Measurements from ENCODE around the gene MYMK.
"Not testable (repeated sequence)": the region's sequence is repeated elsewhere in the genome, so short reads cannot be mapped to it uniquely, and the experiment has no call there.

The MYMK gene, protein sequence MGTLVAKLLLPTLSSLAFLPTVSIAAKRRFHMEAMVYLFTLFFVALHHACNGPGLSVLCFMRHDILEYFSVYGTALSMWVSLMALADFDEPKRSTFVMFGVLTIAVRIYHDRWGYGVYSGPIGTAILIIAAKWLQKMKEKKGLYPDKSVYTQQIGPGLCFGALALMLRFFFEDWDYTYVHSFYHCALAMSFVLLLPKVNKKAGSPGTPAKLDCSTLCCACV

DNA sequence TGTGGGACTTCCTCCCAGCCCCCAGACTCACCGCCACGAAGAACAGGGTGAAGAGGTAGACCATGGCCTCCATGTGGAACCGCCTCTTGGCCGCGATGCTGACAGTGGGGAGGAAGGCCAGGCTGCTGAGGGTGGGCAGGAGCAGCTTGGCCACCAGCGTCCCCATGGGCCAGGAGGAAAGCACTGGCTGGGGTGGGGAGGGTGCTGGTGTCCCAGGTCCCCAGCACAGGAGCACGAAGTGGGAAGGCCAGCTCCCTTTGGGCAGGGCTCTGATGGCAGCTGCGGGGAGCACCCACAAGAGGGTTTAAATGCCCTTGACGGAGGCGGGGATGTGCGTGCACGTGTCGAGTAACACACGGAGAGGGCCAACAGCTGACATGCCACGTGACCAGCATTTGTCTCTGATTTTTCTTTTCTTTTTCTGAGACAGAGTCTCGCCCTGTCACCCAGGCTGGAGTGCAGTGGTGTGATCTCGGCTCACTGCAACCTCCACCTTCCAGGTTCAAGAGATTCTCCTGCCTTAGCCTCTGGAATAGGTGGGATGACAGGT, at the start of gene MYMK:
Gene MYMK (minus strand): TSS at position 281 of the 550 bp plus-strand sequence. CDS start 115 bp downstream, at position 166.
- DNase-seq: no peak

DNA sequence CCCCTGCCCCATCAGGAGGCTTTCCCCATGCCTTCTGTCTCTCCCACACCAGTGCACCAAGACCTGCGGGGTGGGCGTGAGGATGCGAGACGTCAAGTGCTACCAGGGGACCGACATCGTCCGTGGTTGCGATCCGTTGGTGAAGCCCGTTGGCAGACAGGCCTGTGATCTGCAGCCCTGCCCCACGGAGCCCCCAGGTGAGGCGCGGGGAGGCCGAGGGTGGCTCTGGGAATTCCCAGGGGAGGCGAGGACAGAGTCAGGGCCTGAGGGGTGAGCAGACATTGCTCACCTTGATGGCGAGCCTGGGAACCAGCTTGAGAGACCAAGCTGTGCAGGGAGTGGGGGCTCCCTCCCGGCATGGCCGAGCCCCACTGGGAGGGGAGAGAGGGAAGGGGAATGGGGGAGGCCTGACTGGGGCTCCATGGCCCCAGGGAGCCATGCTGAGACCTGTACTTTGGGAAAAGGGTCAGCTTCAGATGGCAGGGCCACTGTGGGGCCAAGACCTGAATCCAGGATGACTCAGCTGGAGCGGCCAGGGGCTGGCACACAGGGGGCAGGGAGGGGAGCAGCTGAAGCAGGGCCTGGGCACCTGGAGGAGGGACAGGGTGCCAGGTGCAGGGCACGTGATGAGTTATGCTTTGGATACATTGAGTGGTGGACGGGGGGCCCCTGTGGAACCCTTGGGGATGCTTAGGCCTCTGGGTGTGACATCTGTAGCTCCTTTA, 49.2 kb upstream of the MYMK start:
- no peak for DNase-seq

DNA sequence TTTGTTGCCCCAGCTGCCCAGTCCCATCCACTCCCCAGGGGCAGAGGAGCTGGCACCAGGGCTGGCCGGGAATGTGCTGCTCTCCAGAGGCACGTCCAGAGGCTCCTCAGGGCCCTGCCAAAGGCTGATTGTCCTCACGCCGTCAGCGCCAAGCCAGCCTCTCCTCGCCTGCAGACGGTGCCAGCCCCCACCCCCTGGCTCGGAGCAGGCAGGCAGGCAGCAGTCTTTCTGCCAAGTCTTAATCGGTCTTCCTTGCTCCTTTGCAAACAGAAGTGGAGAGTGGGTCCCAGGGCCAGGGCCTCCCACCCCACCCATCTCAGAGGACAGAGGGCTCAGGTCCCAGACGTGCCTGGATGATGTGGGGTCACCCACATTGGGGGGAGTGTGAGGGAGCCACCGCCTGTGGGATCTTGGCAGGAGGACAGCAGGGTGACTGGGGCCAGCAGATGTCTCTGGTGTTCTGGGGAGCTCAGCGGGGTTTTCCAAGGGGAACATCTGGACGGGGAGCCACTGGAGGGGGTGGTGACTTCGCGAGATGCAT, 48.1 kb upstream of the MYMK start:
- peak in 54 of 56 donors; percentile 41 to 89 (median 76) for DNase-seq

DNA sequence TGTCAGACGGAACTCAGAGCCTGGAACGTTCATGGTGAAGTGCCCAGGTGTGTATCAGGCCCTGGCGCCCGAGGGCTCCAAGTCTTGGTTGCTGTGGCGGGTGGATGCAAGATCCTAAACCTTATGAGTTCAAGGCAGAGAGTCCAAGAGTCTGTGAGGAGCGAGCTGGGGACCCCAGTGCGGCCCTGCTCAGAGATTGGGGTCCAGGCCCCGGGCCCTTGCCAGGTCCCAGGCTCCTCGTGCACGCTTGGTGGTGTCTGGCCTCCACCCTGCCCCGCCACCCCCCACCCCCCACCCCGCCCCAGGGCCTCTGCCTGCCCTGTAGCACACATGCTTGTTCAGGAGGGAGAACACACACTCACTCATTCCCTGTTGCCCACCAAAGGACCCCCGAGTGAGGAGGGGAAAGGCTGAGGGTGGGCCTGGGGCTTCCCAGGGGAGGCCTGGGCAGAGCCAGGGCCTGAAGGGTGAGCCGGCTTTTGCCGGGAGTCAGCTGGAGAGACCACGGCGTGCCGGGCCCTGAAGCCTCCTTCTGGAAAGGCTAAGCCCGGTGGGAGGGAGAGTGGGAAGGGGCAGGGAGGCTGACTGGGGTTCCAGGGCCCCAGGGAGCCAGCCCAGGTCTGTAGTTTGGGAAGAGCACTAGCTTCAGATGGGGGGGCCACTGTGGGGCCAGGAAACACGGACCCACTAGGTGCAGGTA, 47.3 kb upstream of the MYMK start:
- no peak for DNase-seq

DNA sequence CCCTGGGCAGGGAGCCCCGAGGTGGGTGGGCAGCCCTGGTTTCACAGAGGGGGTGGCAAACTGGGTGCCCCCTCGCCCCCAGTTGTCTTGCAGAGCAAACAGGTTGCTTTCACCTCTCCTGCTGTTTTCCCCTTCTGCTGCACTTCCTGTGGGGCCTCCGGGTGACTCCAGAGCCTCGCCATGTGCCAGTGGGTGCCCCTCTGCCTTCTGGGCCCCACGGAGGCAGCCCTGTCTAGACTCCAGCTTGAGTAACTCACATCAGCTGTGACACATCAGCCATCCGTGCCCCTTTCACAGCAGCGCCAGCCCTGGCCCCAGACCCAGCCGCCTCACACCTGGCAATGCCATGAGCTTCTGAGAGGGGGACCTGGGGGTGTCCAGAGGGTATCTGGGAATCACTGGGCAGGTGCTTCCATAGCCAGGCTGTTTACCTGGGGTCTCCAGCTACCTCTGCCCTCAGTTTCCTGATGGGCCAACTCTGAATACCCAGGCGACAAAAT, 46.7 kb upstream of the MYMK start:
- DNase-seq: no peak

DNA sequence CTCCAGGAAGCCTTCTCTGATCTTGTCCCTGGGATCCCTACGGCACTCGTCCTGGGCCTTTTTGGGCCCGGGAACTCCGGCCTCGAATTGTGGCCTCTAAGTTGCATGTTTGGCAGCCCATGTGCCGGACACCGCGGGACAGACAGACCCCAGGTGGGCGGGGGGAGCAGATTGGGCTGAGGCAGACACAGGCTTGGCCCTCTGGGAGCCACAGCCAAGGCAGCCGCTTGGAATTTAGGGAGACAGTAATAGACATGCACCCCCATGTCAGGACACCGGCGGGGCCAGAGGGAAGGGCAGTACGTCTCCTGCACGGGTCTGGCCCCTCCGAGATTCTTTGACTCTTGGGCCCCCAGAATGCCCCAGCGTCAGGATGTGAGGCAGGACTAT, 45.9 kb upstream of the MYMK start:
- DNase-seq: no peak

DNA sequence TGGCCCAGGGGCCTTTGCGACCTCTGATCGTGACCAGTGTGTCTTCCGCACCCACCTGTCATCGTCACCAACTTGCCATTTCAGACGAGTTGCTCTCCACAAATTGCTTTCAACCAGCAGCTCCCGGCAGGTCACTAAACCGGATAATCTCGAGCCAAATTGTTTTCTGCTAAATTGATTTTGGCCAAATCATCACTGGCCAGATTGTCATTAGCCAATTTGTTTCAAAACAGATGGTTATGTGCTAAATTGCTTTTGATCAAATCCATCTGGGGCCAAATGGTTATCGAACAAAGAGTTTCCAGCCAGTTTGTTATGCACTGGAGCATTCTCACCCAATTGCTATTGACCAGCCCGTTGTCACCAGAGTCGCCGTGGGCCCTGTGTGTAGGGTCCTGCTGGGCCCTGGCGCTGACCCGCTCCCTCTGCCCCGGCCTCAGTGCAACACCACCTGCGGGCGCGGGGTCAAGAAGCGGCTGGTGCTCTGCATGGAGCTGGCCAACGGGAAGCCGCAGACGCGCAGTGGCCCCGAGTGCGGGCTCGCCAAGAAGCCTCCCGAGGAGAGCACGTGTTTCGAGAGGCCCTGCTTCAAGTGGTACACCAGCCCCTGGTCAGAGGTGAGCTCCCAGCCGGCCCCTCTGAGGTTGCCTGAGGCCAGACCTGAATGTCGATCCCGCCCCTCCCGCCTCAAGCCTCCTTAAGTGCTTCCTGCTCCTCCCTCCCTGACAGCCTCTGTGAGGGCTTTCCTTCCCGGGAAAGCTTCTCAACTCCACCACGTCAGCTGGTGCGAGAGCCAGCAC, 45.3 kb upstream of the MYMK start:
- no peak for DNase-seq

DNA sequence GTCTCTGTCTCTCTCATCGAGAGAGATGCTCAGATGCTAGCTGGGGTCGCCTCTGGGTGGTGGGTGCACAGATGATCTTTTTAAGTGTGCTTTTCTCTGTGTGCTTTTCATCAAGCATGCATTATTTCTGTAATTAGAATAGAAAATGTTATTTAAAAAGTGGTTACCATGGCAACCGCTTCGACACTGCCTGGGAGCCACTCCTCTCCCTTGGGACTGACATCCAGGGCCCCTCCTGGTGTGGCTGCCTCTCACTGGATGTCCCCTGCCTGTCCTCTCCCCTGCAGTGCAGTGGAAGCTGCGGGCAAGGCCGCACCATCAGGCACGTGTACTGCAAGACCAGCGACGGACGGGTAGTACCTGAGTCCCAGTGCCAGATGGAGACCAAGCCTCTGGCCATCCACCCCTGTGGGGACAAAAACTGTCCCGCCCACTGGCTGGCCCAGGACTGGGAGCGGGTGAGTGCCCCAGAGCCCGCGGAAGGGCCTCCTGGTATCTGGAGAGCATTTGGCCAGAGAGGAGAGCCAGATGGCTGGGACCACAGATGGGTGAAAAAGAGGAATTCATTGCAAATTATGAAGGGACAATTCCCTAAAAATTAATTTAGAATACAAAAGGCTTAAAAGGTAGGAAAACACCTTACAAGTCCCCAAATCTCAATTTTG, 44.5 kb upstream of the MYMK start:
- DNase-seq: peak in 7 of 56 donors; percentile 9 to 47 (median 23)

DNA sequence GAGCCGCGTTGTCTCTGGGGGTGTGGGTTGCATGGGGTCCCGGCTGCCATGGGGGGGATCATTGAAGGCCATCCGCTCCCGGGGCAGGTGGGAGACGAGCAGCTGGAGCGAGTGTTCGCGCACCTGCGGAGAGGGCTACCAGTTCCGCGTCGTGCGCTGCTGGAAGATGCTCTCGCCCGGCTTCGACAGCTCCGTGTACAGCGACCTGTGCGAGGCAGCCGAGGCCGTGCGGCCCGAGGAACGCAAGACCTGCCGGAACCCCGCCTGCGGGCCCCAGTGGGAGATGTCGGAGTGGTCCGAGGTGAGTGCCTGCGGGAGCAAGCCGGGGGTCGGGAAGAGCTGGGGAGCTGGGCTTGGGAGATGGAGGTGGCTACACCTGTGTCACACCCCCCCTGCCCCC, 43.4 kb upstream of the MYMK start:
- DNase-seq: no peak

DNA sequence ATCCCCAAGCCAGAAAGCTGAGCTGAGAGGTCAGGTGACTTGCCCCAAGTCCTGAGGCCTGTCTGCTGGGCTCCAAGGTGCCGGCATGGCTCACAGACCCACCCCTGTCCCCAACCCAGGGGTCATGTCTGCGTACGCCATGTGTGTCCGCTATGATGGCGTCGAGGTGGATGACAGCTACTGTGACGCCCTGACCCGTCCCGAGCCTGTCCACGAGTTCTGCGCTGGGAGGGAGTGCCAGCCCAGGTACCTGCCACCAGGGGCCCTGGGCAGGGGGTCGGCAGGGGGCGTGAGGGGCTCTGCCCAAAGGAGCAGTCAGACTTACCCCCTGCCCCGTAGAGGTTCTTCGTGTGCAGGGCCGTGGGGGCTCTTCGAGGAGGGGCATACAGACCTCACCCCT, 42.1 kb upstream of the MYMK start:
- no peak for DNase-seq

DNA sequence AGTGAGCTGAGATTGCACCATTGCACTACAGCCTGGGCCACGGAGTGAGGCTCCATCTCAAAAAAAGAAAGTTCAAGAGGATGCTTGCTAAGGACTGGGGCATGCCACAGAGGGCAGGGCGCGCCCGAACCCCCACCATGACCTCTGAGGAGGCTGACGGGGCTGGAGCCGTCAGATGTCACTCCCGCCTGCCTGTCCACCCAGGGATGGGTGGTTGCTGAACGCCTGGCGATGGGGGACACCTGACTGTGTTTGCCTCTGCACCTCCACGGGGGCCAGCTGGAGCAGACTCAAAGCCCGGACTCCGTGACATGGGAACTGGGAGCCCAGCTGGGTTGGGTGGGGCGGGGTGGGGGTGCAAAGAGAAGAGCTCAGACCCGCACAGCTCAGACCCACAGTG, 41.6 kb upstream of the MYMK start:
- DNase-seq: no peak

DNA sequence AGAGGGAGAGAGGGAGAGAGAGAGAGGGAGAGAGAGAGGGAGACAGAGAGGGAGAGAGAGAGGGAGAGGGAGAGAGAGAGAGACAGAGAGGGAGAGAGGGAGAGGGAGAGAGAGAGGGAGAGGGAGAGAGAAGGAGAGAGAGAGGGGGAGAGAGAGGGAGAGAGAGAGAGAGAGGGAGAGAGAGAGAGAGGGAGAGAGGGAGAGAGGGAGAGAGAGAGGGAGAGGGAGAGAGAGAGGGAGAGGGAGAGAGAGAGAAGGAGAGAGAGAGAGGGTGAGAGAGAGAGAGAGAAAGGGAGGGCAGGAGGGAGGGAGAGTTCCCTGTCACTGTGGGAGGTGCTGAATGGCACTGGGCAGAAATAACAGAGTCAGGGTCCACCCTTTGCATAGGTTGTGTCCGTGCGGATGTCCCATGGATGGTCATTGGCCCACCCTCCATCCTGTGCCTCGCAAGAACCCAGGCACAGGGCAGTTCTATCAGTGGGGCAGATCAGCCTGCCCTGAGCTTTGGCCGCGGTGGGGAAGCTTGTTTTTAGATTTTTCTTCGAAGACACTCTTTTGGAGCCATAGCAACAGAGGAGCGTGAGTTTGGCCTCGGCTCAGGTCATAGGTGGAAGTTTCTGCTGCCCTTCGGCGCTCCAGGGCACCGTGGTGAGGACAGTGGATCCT, 39.8 kb upstream of the MYMK start:
- no peak for DNase-seq

DNA sequence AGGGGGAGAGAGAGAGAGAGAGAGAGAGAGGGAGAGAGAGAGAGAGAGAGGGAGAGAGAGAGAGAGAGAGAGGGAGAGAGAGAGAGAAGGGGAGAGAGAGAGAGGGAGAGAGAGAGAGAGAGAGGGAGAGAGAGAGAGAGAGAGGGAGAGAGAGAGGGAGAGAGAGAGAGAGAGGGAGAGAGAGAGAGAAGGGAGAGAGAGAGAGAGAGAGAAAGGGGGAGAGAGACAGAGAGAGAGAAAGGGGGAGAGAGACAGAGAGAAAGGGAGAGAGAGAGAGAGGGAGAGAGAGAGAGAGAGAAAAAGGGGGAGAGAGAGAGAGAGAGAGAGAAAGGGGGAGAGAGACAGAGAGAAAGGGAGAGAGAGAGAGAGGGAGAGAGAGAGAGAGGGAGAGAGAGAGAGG, 39.1 kb upstream of the MYMK start:
- not testable (repeated sequence) for DNase-seq

DNA sequence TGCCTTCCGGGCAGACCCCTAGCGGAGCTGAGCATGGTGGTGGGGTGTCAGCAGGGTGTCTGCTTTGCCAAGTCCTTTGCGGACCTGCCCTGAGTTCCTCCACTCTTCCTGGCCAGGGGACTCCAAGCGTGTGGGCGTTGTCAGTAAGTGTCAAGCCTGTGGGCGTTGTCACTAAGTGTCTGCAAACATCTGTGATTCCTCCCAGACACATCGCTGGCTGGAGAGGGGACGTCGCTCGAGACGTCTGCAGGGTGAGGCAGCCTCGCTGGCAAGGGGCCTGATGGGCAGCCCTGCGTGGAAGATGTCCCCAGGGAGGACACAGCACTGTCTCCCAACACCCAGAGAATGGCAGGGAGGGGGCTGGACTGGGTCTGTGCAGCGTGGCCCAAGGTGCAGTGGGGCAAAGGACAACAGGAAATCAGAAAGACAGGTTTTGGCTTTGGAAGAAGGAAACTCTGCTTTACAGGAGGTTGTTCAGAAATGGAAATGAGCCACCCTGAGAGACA, 38.6 kb upstream of the MYMK start:
- no peak for DNase-seq

DNA sequence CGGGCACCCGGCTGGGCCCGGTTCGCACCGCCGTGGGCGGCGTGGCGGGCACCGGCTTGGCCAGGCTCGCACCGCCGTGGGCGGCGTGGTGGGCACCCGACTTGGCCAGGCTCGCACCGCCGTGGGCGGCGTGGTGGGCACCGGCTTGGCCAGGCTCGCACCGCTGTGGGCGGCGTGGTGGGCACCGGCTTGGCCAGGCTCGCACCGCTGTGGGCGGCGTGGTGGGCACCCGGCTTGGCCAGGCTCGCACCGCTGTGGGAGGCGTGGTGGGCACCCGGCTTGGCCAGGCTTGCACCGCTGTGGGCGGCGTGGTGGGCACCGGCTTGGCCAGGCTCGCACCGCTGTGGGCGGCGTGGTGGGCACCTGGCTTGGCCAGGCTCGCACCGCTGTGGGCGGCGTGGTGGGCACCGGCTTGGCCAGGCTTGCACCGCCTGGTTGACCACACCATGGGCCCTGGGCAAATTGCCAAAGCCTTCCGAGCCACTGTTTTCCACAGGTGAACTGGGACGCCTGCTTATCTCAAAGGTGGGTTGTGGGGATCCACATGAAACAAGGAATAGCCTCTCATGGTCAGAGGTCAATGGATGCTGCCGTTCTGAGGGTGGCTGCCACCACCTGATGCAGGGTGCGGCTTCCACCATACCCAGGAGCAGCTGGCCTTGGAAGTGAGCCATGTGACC, 38.0 kb upstream of the MYMK start:
- DNase-seq: no peak

DNA sequence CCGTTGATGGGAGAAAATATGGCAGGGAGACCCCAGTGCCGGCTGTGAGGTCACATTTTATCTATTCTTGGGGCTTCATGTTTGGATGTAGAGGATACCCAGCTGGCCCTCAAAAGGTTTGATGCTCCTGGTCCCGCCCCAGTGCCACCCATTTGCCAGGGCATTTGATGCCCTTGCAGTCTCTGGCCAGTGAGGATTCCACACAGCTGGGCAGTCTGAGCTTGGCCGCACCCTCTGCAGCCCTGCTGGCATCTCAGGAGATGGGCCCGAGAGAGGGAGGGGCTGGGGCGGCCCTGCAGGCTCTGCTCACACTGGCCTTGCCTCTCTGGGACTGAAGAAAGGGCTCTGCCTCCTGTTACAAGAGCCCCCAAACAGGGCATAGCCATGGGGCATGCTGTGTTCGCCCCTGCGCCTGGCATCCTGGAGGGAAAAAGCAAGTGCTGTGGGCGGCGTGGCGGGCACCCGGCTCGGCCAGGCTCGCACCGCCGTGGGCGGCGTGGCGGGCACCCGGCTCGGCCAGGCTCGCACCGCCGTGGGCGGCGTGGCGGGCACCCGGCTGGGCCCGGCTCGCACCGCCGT, 37.3 kb upstream of the MYMK start:
- no peak for DNase-seq

DNA sequence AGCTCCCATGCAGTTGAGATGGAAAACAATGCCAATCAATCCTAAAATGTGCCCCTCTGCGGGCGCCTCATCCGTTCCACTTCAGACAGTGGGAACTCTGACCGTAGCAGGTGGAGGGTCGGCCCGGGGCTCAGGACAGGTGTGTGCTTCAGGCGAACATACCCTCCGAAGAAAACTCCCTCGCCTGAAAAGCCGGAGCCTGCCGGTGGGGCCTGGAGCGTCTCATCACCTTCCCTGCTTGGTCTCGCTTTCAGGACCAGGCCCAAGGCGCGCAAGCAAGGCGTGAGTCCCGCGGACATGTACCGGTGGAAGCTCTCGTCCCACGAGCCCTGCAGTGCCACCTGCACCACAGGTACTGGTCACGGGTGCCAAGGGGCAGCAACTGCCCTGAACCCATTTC, 36.2 kb upstream of the MYMK start:
- DNase-seq: no peak

DNA sequence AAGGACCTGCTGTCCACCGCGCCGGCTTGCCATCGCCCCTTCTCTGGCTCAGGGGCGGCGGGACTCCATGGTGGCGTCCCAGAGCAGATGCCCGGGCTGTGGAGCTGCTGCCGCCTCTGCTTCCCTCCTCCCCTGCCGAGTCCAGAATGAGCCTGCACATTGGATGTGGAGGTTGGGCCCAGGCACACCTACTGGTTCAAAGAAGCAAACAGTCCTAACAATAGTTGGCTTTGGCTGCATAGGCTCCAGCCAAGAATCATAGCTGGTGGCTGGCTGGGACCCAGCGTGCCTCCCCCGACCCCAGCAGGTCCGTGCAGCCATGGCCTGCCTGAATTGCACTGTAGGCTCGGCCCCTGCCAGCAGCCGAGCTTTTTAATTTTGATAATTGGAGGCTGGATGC, 35.6 kb upstream of the MYMK start:
- peak in 1 of 56 donors; percentile 15 for DNase-seq

Measured in nucleus accumbens (tissue), 56 donors.